ENCODE measurements around the gene ONECUT1. TPM values are rescaled to one million over a fixed set of nuclear protein-coding genes. Genes with fewer than 3 reads are reported as not detected.

Gene ONECUT1
- total RNA-seq, 2 donors from 2014 or later: 1.8 to 5.3 TPM

- H3K4me3 Mint-ChIP-seq: no peak overlapping the region
- H3K9me3 ChIP-seq (ENCODE audit: control insufficient read depth, low read length): no peaks in the 10 kb centered on the region
- no peaks in the 10 kb centered on the region for H3K36me3 ChIP-seq (ENCODE audit: control insufficient read depth, insufficient read depth, low read length)
- peak; percentile 92 for DNase-seq
- H3K4me3 ChIP-seq (ENCODE audit: low read length): no peak overlapping the region
- H3K27ac ChIP-seq (ENCODE audit: low read depth, low read length): no peak overlapping the region
- TF ChIP-seq CTCF (conservative IDR thresholded peaks at IDR 0.05): peak; percentile 89
- no peak overlapping the region for H3K9ac ChIP-seq (ENCODE audit: extremely low read depth, low read length, poor library complexity, severe bottlenecking)
- peaks cover 3% of the 10 kb centered on the region for H3K4me1 ChIP-seq (ENCODE audit: control insufficient read depth, insufficient read depth, low read length)
- 42 to 68% methylated on average over 3 to 4 of the region's 4 CpGs for WGBS, 2 experiments (ENCODE audit: insufficient coverage in 1 of 2, insufficient read length in 1 of 2)
- no peaks in the 10 kb centered on the region for H3K27me3 Mint-ChIP-seq (ENCODE audit: insufficient read depth)
- no peak overlapping the region for H3K27ac Mint-ChIP-seq
- peaks cover 10% of the 10 kb centered on the region for H3K4me1 Mint-ChIP-seq
- H3K9me3 Mint-ChIP-seq: peaks cover 20% of the 10 kb centered on the region
- H3K27me3 ChIP-seq (ENCODE audit: control insufficient read depth, insufficient read depth, low read length, poor library complexity, severe bottlenecking): no peaks in the 10 kb centered on the region
- H3K36me3 Mint-ChIP-seq (ENCODE audit: low read depth): peaks cover 3% of the 10 kb centered on the region
Measured at GRCh38 chr15:52735231-52736089, 54.7 kb downstream of the ONECUT1 start.

- no peaks in the 10 kb centered on the region for H3K27me3 ChIP-seq (ENCODE audit: control insufficient read depth, insufficient read depth, low read length, poor library complexity, severe bottlenecking)
- peaks cover 3% of the 10 kb centered on the region for H3K4me1 ChIP-seq (ENCODE audit: control insufficient read depth, insufficient read depth, low read length)
- peaks cover 3% of the 10 kb centered on the region for H3K36me3 Mint-ChIP-seq (ENCODE audit: low read depth)
- no peak for TF ChIP-seq CTCF (conservative IDR thresholded peaks at IDR 0.05)
- no peak overlapping the region for H3K9ac ChIP-seq (ENCODE audit: extremely low read depth, low read length, poor library complexity, severe bottlenecking)
- no peak for DNase-seq
- H3K9me3 Mint-ChIP-seq: peaks cover 9% of the 10 kb centered on the region
- no peaks in the 10 kb centered on the region for H3K9me3 ChIP-seq (ENCODE audit: control insufficient read depth, low read length)
- no peaks in the 10 kb centered on the region for H3K36me3 ChIP-seq (ENCODE audit: control insufficient read depth, insufficient read depth, low read length)
- peaks cover 17% of the 10 kb centered on the region for H3K4me1 Mint-ChIP-seq
- H3K27ac Mint-ChIP-seq: no peak overlapping the region
- H3K4me3 ChIP-seq (ENCODE audit: low read length): no peak overlapping the region
- no peaks in the 10 kb centered on the region for H3K27me3 Mint-ChIP-seq (ENCODE audit: insufficient read depth)
- H3K27ac ChIP-seq (ENCODE audit: low read depth, low read length): no peak overlapping the region
- 90 to 93% methylated on average over 3 of the region's 3 CpGs for WGBS, 2 experiments (ENCODE audit: insufficient coverage in 1 of 2, insufficient read length in 1 of 2)
- no peak overlapping the region for H3K4me3 Mint-ChIP-seq
Measured at GRCh38 chr15:52734329-52734728, 55.8 kb downstream of the ONECUT1 start.

- H3K36me3 ChIP-seq (ENCODE audit: control insufficient read depth, insufficient read depth, low read length): no peaks in the 10 kb centered on the region
- Mint-ChIP-seq H3K4me3 (no peak overlapping the region), H3K27me3 (ENCODE audit: insufficient read depth) (no peaks in the 10 kb centered on the region), H3K36me3 (ENCODE audit: low read depth) (no peaks in the 10 kb centered on the region), H3K4me1 (peaks cover 15% of the 10 kb centered on the region), H3K9me3 (peaks cover 4% of the 10 kb centered on the region), H3K27ac (no peak overlapping the region)
- H3K9me3 ChIP-seq (ENCODE audit: control insufficient read depth, low read length): no peaks in the 10 kb centered on the region
- H3K27me3 ChIP-seq (ENCODE audit: control insufficient read depth, insufficient read depth, low read length, poor library complexity, severe bottlenecking): no peaks in the 10 kb centered on the region
- no peak overlapping the region for H3K27ac ChIP-seq (ENCODE audit: low read depth, low read length)
- no peak overlapping the region for H3K9ac ChIP-seq (ENCODE audit: extremely low read depth, low read length, poor library complexity, severe bottlenecking)
- H3K4me3 ChIP-seq (ENCODE audit: low read length): no peak overlapping the region
- peak; percentile 49 for DNase-seq
- H3K4me1 ChIP-seq (ENCODE audit: control insufficient read depth, insufficient read depth, low read length): peaks cover 3% of the 10 kb centered on the region
- 100% methylated on average over 1 of the region's 1 CpG for WGBS, 2 experiments (ENCODE audit: insufficient coverage in 1 of 2, insufficient read length in 1 of 2)
- no peak for TF ChIP-seq CTCF (conservative IDR thresholded peaks at IDR 0.05)
Measured at GRCh38 chr15:52733696-52734255, 56.4 kb downstream of the ONECUT1 start.
